ENCODE measurements around the gene FAM184B.

DNA sequence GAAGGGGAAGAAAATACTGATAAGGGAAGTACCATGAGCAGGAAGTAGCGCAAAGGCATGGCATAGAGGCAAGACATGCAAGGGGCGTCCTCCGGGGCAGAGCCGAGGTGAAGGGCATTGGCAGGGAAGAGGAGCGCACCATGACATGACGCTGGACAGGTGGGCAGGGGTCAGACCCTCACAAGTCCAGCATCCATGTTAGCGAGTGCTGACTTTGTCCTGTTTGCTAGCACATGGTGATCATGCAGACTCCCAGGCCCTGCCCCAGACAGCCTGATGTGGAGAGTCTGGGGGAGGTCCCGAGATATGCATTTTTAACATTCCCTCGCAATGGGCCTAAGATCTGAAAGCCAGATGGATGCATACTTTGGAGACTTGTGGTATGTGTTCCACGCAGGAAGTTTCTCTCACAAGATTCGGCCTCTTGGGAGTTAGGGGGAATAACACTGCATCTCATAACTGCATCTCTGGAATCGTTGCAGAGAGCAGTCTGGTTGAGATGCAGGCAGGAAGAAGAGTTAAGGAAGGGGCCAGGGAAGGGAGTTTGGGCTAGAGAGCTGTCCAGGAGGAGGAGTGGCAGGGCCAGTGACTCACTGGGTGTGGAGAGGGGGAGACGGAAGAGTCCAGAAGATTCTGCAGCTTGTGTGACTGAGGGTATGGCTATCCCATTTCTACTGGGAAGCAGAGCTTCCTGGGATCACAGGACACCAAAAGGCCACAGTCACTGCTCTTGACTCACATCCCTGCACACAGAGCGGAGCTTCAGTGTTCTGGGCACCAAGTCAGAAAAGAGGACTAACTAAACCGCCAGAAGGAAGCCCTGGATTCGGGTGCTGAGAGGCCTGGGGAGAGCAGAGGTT is 59.7 kb downstream of the FAM184B start:
- TF ChIP-seq, protein P1, sequence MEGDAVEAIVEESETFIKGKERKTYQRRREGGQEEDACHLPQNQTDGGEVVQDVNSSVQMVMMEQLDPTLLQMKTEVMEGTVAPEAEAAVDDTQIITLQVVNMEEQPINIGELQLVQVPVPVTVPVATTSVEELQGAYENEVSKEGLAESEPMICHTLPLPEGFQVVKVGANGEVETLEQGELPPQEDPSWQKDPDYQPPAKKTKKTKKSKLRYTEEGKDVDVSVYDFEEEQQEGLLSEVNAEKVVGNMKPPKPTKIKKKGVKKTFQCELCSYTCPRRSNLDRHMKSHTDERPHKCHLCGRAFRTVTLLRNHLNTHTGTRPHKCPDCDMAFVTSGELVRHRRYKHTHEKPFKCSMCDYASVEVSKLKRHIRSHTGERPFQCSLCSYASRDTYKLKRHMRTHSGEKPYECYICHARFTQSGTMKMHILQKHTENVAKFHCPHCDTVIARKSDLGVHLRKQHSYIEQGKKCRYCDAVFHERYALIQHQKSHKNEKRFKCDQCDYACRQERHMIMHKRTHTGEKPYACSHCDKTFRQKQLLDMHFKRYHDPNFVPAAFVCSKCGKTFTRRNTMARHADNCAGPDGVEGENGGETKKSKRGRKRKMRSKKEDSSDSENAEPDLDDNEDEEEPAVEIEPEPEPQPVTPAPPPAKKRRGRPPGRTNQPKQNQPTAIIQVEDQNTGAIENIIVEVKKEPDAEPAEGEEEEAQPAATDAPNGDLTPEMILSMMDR (IDR thresholded peaks at IDR 0.05 in 4 of 5, conservative IDR thresholded peaks at IDR 0.05 in 1 of 5) = no peak
- TF ChIP-seq POLR2A (IDR thresholded peaks at IDR 0.05) = no peak

All from gastrocnemius medialis (tissue), 4 donors.